Measurements from ENCODE around the gene STK39.

The STK39 gene

GRCh38 chr2:167980439-167980838, 267.0 kb downstream of the STK39 start:
- no peak for FAIRE-seq

DNA sequence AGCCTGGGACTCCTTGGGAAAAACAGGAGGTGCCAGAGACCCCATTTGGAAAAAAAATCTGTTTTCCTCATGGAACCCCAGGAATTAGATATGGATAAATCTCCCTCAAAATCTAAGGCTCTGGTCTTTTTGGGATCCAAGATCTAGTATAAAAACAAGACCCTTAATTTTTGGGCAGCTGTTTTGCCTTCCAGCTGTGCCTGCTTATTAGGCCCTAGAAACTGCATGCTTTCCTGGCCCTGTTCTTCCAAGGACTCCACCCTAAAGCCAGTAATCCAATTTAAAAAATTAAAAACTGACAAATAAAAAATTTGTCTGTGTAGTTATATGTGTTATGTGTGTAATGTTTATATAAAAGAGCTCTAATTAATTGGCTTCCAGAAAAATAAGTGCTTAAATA, 274.6 kb downstream of the STK39 start:
- FAIRE-seq = no peak

DNA sequence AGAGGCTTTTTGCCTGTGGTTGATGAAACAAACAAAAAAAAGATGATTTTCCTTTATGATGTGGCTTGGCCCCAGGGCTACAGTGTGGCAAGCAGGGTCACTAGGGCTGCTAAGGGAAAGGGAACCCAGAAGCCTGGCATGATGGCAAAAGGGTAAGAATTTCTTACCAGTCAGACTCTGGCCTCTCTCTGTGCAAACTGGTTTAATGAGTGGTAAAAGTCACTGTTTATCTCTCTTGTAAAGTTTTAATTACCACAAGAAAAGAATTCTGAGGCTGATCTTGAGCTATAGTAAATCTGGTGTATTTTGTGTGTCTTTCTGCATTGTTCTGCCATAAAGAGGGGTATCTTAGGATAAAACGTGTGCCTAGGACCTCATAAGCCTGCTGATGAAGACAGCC, 275.4 kb downstream of the STK39 start:
- FAIRE-seq = no peak

DNA sequence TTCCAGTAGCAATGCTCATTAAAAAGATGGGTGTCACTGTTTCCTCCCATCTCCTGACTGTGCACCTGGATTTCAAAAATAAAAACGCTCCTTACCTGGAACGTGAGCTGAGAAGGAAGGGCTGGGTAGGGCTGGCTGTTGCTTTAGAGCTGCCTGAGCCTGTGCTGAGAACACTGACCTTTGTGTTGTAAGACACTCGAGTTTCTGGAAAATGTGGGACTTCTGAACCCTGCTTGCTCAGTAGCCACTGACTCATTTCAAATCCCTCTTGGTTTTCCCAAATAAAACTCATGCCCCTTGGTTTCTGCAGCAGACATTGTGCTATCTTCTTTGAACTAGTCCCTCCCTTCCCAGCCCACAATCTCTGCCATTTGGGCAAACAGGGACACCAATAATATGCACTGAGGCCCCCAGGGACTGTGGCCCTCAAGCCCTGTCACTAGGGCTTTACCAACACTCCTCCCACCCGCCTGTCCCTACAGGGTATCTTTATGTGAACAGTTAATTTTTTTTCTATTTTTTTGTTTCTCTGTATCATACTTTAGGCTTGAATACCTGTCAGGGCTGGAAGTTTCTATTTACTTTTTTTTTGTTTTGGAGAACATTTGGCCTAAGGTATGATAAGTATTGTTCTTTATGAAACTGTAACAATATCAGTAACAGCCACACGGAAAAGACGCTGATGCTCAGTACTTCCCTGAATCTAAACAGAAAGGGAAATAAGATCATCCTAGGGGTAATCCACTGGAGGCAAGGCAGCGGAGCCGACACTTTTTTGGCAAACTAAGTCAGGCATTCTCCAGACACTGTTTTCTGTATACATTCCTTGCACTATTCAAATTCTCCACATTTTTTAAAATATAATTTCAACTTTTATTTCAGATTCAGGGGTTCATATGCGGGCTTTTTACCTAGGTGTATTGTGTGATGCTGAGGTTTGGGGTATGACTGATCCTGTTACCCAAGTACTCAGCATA, 280.2 kb downstream of the STK39 start:
- no peak for FAIRE-seq

- FAIRE-seq = no peak
Measured at GRCh38 chr2:167965907-167966761, 281.3 kb downstream of the STK39 start.

DNA sequence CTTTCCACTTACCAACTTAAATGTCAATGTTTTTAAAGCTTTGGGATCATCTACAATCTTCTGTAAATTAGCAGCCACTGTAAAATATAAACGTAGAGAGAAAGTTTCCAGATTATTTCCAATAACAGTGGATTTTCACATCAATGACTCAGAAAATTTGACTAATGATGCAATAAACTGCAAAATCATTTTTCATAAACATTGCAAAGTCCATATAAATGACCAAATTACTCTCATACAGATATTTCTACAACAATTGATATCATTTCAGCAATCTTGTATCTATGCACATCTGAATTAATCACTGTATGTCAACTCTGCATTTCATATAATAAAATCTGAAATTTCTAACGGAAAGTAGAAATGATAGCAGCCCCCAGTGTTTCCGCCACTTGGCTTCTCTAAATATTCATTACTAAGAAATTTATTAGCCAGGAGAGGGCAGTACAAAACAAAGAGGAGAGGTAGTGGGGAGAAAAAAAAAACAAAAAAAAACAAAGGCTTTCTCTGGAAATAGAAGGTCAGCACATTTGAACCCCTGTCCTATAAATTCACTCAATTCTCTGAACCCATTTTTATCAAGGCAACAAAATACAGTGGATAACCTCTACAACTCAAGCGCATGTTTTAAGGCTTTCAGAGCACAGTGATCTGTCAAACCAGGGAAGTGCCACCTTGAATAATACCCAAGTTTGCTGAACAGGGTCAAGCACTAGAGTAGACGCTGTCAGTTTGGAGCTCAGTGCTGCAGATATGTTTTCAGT, 282.6 kb downstream of the STK39 start:
- FAIRE-seq = no peak

DNA sequence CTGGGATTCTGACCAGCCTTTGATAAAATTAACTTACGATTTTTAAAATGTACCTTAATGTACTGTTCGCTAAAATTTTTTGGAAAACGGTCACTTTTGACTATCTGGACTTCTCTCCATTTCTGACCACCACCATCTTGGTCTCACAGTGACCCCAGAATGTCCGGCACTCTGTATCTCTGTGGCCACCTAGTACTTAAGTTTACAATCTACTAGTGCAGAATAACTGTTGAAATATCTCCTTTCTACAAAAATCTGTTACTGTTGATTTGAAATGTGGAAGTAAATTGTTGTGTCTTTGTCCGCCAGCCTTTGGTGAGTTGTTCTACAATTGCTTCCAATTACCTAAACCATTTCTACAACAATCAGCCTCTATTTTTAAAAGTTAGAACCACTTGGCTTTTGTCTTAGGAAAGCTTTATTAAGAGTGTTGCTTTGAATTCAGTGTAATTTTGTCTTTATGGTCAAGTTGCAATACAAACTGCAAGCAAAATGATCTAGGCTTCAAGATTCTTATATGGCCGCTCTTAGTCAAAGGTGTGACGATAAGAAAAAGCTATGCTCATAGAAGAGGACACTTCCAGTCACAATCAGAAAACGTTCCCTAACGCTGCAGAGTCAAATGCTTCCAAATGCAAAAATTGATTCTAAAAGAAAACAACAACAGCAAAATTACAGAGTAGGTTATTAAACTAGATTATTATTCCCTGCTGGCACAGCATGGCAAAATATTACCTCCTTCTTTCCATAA, 283.3 kb downstream of the STK39 start:
- FAIRE-seq = no peak

DNA sequence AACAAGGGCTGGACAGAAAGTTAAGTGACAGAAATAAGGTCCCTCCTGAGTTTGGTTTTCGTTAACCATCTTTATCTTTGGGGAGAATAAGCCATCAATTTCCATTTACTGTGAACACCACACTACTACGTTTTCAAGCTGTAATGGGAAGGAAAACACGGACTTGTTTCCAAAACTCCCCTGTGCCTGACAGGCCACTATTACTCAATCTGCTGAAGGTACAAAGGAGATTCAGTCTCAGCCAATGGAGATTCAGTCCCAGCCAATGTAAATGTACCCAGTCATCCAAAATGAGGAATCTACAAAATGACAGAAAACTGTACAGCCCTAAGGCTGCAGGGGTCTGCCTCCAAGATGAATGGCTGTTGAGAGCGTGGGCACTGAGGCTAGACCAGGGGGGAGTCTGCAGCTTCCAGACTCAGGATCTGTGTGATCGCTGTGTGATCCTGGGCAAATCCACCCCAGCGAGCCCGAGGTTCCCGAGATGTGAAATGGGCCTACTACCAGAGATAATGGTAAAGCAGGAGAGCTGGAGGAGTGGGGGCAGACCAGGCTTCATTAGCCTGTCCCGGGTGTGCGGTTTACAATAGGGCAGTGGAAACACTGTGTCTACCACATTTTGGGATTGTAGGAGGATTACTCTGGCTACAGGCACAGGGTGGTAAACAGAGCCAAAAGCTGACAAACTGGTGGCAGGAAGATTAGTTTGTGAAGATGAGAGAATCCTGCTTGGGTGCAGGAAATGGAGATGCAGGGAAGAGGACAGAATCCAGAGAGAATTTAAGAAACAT, 284.8 kb downstream of the STK39 start:
- no peak for FAIRE-seq

DNA sequence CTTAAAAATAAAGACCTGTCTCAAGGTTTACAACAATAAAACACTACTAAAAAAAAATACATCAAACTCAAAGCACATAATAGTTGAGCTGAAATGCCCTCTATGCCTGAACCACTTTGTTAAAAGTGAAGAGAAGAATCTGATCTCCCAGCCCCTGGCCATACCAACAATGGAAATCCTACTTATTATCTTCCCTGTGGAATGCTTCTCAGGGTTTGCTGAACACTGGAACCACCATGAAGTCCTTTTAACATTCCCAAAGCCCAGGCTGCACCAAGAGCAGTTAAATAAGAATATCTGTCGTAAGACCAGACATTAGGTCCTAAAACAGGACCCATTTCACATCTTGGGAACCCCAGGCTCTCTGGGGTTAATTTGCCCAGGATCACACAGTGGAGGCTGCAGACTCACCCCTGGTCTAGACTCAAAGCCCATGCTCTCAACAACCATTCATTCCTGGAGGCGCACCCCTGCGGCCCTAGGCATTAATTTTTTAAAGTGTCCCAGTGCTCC, 285.8 kb downstream of the STK39 start:
- FAIRE-seq = no peak

- no peak for FAIRE-seq
Measured at GRCh38 chr2:167960089-167960747, 287.2 kb downstream of the STK39 start.

DNA sequence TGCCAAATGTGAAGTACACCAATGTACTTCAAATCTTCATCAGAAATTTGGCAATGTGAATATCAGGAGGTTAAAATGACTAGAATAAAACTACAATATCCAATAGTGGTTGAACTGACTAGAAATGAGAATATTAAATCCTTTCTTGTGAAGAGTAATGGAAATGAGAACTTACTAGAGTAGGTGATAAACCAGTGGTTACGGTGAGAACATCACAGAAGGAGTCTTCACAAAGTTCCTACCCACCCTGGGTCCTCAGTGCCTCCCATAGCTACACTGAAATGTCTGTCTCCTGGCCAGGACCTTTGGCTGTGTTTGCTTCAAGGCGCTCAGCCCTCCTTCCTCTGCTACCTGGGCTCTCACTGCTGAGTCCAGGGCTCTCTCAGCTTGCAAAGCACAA, 289.7 kb downstream of the STK39 start:
- no peak for FAIRE-seq

DNA sequence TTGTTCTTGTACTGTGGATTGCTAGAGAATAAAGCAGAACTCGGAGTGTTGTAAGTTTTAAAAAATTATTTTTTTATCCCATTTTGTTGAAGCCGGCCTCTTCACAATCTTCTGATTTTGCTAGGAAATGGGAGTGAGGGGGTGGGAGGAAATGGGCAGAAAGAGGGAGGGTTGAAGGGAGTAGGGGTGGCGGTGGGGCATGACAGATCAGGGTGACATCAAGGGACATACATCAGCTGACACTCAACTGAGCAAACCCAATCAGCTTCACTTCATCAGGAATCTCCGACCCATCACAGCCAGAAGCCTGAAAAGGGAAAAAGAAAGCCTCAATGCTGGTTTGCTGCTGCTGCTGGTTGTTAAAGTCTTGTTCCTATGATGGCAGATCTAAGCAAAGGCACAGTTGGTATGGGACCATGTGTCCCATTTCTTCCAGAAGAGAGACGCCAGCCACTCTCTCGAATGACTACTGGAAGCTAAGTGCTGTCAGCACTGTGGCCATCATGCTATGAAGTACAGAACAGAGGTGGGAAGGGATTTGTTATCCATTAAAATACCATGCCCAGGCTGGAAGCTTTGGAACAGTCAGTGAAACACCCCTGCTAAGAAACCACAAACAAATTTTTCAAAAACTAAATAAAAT, 292.0 kb downstream of the STK39 start:
- FAIRE-seq = no peak

GRCh38 chr2:167954495-167954894, 292.9 kb downstream of the STK39 start:
- no peak for FAIRE-seq

GRCh38 chr2:167953776-167954175, 293.6 kb downstream of the STK39 start:
- no peak for FAIRE-seq

- FAIRE-seq = no peak
Measured at GRCh38 chr2:167950571-167950970, 296.8 kb downstream of the STK39 start.

GRCh38 chr2:167946441-167946841, 301.0 kb downstream of the STK39 start:
- FAIRE-seq = no peak

DNA sequence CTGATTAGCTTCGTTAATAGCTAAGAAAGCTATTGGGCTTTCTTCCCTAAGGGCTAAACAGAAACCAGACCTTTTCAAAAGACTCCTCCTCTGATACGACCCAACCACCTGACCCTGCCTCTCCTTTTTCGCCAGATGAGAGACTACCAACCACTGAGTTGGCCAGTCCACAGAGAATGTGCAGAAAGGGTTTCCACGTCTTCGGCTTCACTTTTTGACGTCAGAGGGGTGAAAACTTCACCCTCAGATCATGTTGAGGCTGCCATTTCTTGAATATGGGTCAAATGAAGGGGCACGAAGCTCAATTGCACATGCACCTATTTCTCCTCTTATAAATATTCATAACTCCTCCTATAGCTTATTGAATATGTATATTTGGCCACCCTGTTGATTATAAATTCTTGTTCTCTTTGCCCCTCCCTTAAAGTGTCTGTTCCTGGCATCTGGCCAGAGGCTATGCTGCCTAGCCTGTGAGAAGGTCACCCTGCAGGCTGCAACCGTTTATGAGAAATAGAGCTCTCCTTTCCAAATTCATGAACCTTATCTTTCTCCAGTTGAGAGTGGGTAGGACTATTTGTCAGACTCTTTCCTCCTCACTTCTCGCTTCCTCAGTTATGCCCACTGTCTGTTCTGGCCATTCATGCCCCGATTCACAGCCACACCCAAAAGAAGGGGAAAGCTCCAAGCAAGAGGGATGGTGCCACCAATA, 301.6 kb downstream of the STK39 start:
- FAIRE-seq = no peak

DNA sequence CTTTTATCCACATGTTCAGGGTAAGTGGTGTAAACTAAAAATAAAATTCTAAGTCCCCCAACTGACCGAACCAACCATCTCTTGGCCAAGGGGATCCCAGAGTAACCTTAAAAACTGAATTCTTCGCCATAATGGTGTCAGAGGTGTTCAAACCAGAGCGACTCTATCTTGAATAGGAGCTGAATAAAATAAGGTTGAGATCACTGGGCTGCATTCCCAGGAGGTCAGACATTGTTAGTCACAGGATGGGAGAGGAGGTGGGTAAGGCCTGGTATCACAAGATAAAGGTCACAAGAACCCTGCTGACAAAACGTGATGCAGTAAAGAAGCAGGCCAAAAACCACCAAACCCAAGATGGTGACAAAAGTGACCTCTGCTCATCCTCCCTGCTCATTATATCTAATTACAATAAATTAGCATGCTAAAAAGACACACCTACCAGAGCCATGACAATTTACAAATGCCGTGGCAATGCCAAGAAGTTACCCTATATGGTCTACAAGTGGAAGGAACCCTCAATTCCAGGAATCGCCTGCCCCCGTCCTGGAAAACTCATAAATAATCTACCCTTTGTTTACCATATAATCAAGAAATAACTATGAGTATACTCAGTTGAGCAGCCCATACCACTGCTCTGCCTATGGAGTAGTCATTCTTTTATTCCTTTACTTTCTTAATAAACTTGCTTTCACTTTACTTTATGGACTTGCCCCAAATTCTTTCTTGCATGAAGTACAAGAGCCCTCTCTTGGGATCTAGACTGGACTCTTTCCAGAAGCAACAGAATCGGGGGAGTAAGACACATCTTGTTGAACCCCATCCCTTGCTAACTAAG, 302.4 kb downstream of the STK39 start:
- no peak for FAIRE-seq

Measured in TTC549 (cell line).